DMS153 (cell line): ENCODE measurements around the gene KRTAP10-6.
"Not testable (repeated sequence)": the region's sequence is repeated elsewhere in the genome, so short reads cannot be mapped to it uniquely, and the experiment has no call there.

Experiments used
- DNase-seq: peaks from one replicate; lab custom pipeline; 2025; lab: John Stamatoyannopoulos, UW

Gene KRTAP10-6

GRCh38 chr21:44599264-44600029, 7.1 kb upstream of the KRTAP10-6 start:
- no peak for DNase-seq

- DNase-seq: no peak
Measured at GRCh38 chr21:44598061-44598460, 5.8 kb upstream of the KRTAP10-6 start.

GRCh38 chr21:44596068-44596725, 3.9 kb upstream of the KRTAP10-6 start:
- no peak for DNase-seq

- DNase-seq: no peak
Measured at GRCh38 chr21:44595524-44595923, 3.2 kb upstream of the KRTAP10-6 start.

- DNase-seq: no peak
Measured at GRCh38 chr21:44594406-44594916, 2.2 kb upstream of the KRTAP10-6 start.

GRCh38 chr21:44593598-44594405, 1.5 kb upstream of the KRTAP10-6 start:
- DNase-seq: no peak

- DNase-seq: not testable (repeated sequence)
Measured at GRCh38 chr21:44591801-44592130, 539 bp downstream of the KRTAP10-6 start.

- DNase-seq: not testable (repeated sequence)
Measured at GRCh38 chr21:44590897-44591800, 1.2 kb downstream of the KRTAP10-6 start.

GRCh38 chr21:44590311-44590721, 2.0 kb downstream of the KRTAP10-6 start:
- DNase-seq: no peak

GRCh38 chr21:44589586-44590305, 2.6 kb downstream of the KRTAP10-6 start:
- DNase-seq: no peak

- no peak for DNase-seq
Measured at GRCh38 chr21:44589094-44589493, 3.2 kb downstream of the KRTAP10-6 start.

GRCh38 chr21:44585892-44586291, 6.4 kb downstream of the KRTAP10-6 start:
- DNase-seq: no peak

- DNase-seq: no peak
Measured at GRCh38 chr21:44583800-44584147, 8.5 kb downstream of the KRTAP10-6 start.

- DNase-seq: no peak
Measured at GRCh38 chr21:44583089-44583799, 9.1 kb downstream of the KRTAP10-6 start.

GRCh38 chr21:44582055-44582454, 10.2 kb downstream of the KRTAP10-6 start:
- no peak for DNase-seq

- DNase-seq: no peak
Measured at GRCh38 chr21:44581158-44581557, 11.1 kb downstream of the KRTAP10-6 start.

- not testable (repeated sequence) for DNase-seq
Measured at GRCh38 chr21:44580231-44580821, 12.0 kb downstream of the KRTAP10-6 start, which contains the start of gene KRTAP10-5. TSS of gene KRTAP10-5 (minus strand) at chr21:44580604. CDS start at chr21:44580578, 26 bp downstream.

- DNase-seq: no peak
Measured at GRCh38 chr21:44579833-44580144, 12.5 kb downstream of the KRTAP10-6 start.

- no peak for DNase-seq
Measured at GRCh38 chr21:44579056-44579832, 13.1 kb downstream of the KRTAP10-6 start.
